Stimulated activated CD8-positive, alpha-beta memory T cell treated with anti-CD3 and anti-CD28 coated beads, Interleukin-2, amount 100 ng/mL, for 1 hour (primary cell): Measurements from ENCODE around the gene TWIST2.

Source experiments
- DNase-seq, 2 donors: peaks; one replicate each; pipeline ENCODE4 v3.0.0-alpha.2; 2020; ENCODE audit warnings: low read depth in 2 of 2

Gene TWIST2

DNA sequence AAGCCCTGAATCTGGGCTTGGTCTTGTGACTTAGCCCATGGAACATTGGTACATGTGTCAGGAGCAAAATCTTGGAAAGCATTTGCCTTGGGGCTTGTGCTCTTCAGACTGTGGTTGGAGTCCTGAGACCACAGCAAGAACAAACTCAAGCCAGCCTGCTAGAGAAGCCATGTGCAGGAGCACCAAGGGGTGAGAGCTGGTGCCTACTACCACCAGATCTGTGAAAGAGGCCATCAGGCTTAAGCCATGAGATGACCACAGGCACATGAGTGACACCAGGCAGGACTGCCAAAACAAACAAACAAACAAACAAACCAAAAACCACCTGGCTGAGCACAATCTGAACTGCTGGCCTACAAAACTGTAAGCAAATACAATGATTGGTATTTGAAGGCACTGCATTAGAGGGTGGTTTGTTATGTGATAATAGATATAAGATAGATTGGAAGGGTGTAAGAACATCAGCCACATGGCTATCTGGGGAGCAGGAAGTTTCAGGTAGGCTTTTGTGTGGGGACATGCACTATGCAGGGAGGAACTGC, 9.0 kb upstream of the TWIST2 start:
- no peak for DNase-seq

DNA sequence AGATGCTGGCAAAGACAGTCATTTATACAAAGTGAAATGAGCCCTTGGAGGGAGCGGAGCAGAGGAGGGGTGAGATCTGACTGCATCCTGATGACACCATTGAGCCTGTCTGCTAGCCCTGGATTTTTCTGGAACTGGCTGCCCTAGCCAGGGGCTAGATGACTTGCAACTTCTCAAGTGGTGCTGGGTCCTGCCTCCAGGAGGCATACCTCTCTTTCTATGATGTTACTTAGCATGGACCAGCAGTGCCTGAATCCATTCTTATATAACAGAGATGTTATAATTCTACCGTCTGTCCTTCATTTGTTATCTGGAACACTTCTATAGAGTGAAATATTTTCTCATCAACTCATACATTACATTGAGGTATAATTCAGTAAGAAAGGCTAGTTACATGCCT, 8.5 kb upstream of the TWIST2 start:
- no peak for DNase-seq

DNA sequence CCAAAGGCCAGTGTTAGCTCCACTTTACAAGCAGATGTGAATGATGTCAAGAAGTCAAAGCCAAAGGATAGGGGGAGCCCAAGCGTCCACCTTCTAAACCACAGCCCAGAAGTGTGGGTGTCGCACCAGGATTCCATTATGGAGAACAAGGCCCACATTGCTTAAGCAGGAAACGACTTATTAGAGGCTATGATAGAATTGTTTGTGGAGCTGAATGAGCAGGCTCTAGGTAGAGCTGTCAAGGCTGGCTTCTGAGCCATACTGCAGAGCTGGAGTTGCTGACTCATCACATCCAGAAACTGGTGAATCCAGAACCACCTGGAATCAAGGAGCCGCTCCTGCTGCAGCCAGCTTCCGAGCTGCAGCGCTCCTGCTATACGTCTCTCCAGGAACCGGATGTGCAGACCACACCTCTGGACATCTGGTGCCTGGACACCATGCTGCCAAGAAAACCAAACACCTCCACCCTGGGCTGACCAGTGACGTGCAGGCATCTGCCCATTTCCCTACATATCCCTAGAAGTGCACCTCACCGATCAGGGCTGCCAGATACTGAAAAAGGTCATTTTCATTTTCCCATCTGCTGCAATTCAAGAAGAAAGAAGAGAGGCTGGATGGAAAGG, 6.2 kb upstream of the TWIST2 start:
- DNase-seq, result no peak

DNA sequence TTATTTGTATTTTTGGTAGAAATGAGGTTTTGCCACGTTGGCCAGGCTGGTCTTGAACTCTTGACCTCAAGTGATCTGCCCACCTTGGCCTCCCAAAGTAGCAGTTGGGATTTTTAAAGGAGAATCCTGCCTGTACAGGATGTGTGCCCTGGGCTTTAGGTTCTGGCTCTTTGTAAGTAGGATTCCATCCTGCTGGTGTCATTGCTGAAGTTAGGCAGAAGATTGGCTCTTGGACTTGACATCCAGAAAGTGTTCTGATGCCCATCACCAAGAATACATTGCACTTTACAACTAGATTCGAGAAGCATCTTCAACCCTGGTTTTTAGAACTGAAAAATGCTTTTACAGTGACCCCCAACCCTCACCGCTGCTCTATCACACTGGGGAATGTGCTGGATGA, 4.4 kb upstream of the TWIST2 start:
- no peak for DNase-seq

DNA sequence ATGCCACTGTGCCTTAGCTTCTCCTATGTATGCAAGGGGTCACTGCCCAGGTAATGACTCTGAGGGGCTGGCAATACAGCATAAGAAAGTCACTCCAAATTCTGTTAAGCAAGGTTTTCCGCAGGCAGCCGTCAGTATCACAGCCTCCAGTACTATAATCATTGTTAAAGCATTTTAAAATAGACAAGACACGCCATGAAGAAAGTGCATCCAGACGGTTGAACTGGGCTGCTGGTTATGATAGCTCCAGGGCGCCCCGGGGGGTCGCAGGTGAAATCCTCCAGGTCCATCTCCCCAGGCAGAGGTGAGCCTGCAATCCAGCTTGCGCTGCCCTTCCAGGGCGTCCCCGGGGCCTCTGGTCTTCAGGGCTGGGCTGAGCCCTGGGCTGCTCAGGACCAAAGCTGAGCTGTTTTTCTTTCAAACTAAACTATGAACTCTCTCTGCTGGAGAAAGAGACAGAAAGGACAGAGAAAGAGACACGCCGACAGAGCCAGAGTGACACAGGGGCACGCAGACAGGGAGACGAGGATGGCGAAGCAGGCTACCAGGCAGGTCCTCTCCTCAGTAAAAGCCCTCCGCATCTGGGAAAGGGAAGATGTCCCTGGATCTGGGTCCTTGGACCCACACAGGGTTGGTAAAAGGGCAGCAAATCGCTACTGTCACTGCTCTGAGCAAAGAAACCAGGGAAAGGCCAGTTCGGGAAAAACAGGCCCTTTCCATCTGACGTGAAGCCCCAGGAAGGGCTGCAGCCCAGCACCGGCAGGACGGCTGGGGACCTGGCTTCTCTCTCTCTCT, 2.1 kb upstream of the TWIST2 start:
- DNase-seq, result no peak

DNA sequence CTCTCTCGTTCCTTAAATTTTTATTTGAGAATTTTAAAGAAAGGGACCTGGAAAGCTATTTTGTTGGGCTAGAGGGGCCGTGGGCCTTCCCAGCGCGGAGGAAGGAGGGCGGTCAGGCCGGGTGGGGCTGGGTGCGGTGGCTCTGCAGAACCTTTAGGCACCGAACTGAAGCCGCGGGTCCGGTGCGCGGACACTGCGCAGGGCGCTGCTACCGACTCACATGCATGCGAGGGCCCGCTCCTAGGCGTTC, 1.6 kb upstream of the TWIST2 start:
- no peak for DNase-seq

DNA sequence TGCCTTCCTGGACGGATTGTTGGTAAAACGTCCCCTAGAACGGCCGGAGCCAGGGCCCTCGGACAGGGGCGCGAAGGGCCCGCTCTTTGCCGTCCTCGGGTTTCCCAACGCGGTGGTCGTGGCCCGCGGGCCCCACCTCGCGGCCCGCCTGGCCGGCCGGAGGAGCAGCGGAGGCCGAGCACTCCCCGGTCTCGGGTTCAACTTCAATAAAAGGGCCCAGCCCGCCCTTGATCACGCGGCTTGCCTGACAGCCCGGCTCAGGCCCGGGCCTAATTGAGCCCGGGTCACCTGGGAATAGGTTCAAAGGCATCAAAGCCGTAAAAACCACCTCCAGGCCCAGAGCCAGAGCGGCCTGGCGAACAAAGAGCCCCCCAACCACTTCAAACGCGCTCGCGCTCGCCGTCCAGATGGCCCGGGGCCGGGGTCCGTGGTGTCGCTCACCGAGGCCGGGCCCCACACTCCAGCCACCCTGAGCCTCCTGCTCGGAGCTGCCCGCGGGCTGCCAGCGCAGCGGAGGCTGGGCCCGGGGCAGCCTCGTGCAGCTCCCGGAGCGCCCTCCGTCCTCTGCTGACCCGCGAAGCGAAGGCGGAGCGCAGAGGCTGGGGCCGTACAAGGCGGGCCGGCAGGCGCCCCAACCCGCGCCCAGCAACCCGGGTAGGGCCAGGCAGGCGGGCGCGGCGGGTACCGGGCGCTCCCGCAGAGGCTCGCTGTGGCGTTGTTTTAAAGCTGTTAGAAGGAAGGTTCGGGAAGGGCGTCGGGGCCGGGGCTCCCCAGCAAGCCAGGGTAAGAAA, 1.1 kb upstream of the TWIST2 start:
- no peak for DNase-seq

DNA sequence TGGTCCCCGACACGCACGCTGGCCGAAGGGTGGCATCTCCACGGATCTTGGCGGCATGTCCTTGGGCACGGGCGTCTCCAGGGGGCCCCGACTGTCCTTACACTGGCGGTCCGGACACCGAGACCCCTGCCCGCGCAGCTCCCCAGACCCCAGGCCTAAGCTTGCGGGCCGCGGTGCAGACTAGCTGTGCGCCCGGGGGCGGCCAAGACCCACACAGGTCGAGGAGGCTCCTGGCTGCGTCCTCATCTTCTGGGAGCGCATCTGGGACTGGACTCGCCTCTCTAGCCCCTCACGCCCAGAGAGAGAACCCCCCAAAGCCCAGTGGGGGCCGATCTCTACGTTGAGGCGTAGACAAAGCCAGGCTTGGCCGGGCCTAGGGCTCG, 475 bp upstream of the TWIST2 start:
- DNase-seq, result no peak

DNA sequence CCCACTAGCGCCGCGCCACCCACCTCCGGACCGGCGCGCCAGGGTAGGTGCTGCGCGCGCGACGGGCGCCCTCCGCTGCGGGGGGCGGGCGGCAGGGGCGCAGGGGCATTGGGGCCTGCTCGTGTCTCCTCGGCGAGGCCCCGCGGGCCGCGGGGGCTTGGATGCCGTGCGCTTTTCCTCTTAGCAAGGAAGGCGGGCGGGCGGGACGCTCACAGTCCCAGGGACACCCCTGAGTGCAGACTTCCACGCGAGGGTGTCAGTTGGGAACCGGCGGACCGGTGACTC, 748 bp downstream of the TWIST2 start:
- no peak for DNase-seq

DNA sequence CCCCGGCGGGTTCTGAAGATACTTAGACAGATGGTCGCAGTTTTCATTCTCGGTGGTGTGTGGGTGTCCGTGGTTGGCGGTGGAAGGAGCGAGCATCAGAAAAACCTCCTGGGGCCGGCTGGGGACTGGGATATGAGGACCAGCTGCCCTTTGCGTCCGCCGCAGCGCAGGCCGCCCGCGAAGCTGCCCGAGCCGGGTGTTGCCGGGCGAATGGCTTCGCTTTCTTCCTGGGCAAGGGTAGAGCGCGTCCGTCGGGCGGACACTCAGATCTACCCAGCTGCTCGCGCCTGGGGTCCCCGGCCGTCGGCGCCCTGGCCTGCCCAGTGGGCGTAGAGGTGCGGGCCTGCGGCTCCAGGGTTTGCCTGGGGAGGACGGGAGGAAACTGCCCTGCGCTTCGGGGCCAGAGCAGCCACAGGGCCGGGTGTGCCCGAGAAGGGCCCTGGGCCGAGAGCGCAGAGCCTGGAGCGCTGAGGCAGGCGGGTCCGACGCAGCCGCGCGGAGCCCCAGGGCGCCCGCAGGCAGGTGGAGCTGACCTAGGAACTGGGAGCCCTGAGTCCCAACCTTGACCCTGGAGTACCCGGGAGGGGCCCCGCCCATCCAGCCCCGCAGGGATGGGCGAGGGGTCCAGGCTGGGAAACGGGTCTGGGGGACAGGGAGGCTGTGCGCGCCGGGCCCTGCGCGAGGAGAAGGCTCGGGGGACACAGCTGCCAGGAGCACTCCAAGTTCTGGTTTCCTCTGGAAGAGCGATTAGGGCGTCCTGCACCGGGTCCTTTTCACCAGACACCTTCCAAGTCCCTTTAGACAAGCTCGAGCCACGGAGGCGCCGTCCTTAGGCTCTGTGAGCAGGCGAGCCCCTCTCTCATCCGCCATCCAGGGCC, 1.3 kb downstream of the TWIST2 start:
- DNase-seq, result no peak

DNA sequence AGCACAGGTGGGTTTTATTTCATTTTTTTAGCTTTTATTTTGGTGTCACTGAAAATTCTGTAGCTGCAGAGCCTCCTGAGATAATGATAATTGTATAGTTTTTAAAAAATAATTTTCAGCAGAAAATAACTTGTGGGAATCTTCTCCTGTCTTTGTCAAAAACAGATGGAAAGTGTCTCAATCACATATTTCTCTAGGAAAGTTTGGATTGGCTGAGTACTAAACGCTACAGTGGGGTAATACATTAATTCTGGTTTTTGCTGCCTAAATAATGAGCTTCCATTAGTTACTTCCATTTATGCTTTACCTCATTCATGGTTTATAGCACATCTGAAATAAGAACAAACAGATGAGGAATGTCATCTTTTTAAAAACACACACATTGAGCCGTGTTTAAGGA, 2.2 kb downstream of the TWIST2 start:
- no peak for DNase-seq

DNA sequence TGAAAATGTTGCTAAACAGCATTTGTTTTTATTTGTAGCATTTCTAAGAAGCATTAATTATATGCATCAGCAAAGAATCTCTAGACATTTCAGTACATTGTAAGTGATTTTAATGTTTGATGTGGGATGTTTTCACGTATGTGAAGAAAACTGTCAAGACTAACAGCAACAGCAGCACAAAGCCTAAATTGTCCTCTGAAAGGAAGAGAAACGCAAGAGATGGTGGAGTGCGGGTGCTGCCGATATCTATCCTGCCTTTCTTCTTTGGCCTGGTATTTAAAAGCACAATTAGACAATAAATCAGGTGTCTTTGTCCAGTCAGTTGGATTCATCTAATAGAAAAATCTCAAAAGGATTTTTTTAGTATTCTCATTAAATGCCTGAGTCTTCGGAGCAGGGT, 3.1 kb downstream of the TWIST2 start:
- DNase-seq, result no peak

DNA sequence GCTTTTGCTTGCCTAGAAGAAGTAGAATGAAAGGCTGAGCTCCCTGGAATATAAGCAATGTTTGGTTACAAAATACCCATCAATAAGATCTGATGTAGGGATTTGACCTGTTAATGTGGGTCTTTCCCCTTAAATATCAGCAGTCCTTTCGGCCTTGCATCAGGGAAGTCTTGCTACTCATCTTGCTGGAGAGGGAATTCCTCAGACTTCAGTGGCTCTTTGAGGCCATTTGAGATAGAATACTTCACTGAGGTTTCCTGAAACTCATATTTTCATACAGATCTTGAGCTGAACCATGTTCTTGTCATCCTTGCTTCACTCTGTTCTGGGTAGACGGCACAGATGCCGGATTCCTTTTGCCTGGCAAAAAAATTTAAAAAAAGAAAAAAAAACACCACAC, 3.9 kb downstream of the TWIST2 start:
- no peak for DNase-seq

DNA sequence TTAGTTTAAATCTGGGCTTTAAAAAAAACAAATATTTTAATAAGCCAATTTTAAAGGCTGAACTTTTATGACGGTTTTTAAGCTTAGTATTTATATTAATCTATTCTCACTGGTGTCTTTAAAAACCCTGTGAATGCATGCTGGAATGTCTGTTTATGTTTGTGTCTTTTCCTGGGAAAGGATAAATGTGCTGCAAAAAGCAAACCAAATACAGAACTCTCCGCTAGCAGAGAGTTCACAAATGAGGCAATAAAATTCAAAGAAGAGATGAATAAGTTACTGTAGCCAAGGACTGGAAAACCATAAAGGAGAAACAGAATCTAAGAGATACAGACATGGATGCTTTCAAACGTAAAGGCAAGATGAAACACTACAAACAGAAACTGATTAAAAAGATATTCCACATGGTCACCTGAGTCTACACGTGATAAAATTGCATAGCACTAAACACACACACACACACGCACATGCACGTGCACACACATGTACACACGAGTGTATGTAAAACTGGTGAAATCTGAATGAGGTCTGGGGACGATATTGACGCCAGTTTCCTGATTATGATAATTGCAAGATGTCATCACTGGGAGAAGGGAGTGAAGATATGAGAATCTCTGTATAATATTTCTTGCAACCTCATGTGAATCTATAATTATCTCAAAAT, 4.5 kb downstream of the TWIST2 start:
- no peak for DNase-seq

DNA sequence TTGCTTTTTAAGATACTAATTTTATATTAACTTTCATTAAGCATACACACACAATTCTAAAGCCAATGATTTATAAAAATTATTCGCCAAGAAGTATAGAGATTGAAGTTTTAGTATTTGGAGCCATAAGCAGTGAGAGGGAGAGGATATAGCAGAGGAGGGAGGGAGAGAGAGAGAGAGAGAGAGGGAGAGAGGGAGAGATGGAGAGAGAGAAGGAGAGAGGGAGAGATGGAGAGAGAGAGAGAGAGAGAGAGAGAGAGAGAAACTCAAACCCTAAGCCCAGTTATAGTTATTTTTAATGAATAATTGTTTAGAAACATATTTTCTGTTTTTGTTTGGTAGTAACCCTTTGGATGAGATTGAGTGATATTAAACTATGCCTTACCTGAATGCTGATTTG, 5.3 kb downstream of the TWIST2 start:
- DNase-seq, result no peak

DNA sequence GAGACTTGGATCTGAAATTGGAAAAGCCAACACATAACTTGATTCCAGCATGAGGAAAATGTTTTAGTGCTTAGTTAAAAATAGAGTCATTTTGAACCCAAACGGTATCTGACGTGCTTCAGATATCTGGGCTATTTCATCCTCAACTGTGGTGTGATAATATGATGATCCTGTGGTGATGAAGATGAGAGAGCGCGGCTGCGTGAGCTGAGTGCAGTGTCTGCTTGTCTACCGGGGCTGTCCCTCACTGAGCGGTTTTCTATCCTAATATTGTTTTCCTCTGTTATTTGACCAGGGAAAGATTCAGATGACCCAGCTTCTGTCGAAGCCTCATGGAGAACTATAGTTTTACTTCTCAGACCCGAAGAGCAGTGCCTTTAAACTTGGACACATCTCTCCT, 5.8 kb downstream of the TWIST2 start:
- no peak for DNase-seq

DNA sequence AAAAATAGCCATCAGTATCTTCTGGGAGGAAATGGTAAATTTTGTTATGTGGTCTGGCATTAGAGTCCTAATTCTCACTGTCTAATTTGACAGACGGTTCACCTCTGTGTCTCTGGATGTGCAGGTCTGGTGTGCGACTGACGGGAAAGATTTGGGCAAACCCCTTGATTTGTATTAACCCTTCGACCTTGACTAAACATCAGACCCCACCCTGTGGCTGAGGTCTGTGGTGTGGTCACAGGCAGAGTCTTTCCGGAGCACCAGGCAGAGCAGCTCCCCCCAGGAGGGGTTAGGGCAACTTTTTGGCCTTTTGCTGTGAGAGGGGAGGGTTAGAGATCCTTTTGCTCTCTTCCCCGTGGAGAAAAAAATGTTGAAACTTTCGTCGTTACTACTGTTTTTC, 6.4 kb downstream of the TWIST2 start:
- DNase-seq, result no peak

DNA sequence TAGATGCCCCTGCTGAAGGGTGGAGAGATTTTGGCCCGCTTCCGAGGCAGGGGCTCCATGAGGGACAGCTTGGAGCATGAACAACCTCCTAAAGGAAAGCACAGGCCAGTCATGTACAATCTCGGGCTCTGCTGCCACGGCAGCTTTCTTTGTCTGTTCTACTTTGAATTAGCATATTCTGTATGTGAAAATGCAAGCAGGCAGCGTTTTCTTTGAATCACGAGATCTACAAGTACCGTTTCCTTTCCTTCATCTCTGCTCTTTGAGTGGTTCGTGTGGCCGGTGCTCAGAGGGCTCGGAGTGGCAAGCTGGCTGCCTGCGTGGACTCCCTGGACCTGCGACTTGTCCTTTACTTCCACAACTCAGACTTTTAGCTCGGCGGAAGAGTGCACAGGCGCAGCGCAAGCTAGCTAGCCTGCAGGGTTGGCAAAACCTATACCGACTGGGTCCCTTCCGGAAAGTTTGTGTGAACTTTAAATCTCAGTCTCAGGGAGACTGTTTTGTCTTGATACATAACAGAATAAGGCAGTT, 6.9 kb downstream of the TWIST2 start:
- DNase-seq, result no peak

DNA sequence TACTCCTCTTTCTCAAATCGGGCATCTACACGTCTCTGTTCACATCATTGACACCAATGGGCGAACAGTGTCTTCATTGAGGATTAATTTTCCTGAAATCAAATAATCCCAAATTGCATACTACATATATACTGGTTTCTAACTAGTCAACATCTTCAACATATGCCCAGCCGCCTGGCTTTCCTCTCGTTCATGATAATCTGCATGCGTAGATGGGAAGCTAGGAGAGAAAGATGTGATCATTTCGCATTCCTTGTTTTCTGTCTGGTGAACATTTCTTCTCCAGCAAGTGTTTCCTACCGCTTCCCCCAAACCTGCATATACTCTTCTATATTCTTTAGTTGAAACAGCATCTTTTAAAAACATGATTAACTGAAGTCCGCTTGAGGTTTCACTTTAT, 7.4 kb downstream of the TWIST2 start:
- no peak for DNase-seq

DNA sequence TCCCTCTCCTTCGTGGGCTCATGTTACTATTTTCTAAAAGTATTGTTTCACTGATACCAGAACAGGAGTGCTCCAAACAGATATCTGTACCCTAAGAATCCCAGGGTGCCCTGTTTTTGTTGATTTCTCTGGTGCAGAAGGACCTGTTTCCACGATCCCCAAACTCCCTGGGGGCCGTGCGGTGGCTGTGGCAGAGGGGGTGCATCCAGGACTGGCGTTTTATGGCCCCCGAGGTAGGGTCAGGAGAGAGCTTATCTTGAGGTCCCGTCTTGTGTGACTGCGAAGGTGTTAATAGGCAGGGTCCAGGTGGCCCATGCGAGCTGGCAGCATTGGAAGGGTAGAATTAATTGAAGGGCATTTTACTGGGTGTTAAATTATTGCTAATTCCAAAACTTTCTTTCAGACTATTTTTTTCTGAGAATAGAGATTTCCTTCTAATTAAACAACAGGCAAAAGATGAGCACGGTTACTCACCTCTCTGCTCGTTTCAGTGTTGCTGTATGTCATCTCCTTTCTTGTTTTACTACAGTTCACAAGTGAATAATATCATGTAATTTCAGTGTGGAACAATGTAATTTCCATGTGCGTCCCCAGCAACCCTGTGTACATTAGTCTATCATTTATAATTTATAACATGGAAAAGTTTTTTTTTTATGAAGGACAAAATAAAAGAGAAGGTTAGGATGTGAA, 8.2 kb downstream of the TWIST2 start:
- no peak for DNase-seq
